NCI-H748 (cell line): Measurements from ENCODE around the gene NOPCHAP1.
A peak's percentile ranks its signal among the peaks of the same experiment; 100 is the strongest.
"Not testable (repeated sequence)": the region's sequence is repeated elsewhere in the genome, so short reads cannot be mapped to it uniquely, and the experiment has no call there.

Source experiments
- DNase-seq: peaks from one replicate; lab custom pipeline; 2025; ENCODE audit not compliant: unreplicated experiment; lab: John Stamatoyannopoulos, UW

NOPCHAP1 gene, protein sequence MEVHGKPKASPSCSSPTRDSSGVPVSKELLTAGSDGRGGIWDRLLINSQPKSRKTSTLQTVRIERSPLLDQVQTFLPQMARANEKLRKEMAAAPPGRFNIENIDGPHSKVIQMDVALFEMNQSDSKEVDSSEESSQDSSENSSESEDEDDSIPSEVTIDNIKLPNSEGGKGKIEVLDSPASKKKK

DNA sequence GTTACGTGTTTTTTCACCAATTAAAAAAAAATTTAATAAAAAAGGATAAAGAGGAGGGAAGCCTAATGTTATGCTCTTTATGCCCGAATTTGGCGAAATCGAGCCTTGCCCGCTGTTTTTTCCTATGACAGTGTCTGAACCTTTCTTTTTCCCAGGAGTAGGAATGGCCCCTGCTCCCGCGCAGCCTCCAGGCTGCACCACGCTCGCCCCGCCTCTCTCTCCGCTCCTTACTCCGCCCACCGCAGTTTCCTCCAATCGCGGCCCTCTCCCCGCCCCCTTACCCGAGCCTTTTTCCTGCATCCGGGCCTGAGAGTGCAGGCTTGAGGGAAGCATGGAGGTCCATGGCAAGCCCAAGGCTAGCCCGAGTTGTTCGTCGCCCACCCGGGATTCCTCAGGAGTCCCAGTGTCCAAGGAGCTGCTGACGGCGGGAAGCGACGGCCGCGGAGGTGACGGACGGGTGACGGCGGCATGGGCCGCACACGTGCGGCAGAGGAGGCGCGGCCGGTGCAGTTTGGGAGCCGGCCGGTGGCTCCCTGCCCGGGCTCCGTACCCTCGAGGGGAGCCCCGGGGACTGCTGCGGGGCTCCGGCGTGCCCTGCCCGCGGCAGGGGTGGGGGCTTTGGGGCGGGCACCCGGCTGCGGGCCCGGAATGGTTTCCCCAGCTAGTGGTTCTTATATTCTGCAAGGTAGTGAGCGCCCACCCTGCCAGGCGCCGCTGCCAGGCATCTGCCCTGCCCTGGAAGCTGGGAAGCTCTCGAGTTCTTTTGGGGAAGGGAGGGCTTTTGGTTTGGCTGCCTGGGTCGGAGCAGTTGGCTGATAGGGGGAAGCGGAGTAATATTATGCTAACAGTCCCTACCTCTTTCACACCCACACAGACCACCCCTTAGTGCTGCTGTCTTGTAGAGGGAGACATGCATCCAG, at the start of gene NOPCHAP1:
Gene NOPCHAP1 (plus strand): TSS at position 295 of the 920 bp plus-strand sequence. CDS start 37 bp downstream, at position 332.
- DNase-seq, result peak; percentile 94

DNA sequence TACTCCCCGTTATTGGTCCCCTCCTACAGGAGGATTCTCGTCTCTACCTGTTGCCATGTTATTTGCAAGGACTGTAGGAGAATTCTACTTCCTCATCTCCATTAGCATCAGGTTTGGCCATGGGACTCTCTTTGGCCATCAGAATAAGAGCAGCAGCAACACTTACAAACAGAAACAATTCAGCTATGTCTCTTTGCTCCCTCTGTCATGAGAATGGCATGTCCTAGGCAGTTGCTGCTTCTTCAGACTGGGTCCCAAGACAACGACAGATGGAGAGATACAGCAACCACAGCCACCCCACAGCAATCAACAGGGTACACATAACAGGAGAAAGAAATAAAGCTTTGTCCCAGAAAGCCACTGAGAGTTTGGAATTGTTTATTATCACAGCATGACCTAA, 47.7 kb upstream of the NOPCHAP1 start:
- no peak for DNase-seq

DNA sequence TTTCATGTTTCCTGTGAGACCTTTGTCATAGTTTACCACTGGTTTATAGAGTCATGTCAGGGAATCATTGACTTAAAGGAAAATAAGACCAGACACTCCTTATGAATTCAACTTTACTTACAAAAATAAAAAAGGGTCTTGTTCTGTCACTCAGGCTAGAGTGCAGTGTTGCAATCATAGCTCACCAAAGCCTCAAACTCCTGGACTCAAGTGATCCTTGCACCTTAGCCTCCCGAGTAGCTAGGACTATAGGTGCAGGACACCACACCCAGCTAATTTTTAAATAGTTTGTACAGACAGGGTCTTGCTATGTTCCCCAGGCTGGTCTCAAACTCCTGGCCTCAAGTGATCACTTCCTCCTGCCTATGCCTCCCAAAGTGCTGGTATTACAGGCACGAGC, 47.0 kb upstream of the NOPCHAP1 start:
- no peak for DNase-seq

DNA sequence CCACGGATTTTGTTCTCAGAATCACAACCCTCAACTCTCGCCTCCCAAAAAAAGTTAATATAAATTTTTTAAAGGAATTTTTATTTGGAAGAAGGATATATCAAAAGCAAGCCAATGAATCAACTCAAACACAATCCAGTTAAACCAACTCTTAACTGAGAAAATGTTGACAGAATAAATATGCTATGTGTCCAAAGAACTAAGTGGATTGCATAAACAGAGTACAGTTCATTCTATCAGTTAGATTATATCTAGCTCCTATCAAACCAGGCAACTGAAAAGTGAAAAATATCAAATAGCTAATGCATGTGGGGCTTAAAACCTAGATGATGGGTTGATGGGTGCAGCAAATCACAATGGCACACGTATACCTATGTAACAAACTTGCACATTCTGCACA, 44.7 kb upstream of the NOPCHAP1 start:
- no peak for DNase-seq

DNA sequence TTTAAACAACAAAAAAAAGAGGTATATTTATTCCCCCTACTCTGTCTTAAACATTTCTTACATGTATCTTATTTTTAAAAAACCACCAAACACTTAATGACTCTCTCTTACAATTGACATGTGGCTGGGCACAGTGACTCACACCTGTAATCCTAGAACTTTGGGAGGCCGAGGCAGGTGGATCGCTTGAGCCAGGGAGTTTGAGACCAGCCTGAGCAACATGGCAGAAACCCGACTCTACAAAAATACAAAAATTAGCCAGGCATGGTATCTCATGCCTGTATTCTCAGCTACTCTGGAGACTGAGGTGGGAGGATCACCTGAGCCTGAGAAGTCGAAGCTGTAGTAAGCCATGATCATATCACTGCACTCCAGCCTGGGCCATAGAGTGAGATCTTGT, 44.0 kb upstream of the NOPCHAP1 start:
- DNase-seq, result no peak

DNA sequence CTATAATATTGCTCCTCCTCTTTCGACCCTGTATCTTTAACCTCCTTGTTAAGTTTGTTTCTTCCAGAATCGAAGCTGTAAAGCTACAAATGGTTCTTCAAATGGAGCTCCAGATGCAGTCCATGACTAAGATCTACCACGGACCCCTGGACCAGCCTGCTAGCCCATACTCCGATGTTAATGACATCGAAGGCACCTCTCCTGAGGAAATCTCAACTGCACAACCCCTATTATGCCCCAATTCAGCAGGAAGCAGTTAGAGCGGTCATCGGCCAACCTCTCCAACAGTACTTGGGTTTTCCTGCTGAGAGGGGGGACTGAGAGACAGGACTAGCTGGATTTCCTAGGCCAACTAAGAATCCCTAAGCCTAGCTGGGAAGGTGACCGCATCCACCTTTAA, 42.7 kb upstream of the NOPCHAP1 start:
- not testable (repeated sequence) for DNase-seq

DNA sequence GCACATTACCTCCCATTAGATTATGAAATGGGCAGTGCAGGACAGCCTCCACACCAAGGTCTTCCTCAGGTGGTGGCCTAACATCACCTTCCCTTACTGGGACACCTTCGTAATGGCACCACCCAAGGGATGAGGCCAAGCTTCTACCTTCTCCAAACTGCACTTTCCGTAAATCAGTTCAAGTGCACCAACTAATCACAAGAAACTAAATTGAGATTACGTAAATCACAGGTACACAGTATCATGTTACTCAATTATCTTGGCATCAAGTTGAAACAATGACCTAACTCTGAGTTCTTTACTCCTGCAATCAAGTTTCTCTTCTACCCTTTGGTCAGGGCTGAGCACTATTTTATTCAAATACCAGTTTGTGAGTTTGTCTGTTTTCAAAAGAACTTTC, 41.9 kb upstream of the NOPCHAP1 start:
- no peak for DNase-seq

DNA sequence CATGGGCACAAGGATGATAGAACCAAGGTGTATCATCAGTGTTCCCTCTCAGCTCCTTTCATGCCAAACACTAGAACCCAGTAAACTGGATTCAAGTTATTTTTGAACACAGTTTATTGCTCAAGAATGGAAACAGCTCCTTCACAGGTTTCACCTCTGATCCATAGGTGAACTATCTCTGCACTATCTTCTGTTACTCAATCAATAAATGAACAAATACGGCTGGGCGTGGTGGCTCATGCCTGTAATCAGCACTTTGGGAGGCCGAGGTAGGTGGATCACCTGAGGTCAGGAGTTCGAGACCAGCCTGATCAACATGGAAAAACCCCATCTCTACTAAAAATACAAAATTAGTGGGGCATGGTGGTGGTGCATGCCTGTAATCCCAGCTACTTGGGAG, 37.4 kb upstream of the NOPCHAP1 start:
- not testable (repeated sequence) for DNase-seq

DNA sequence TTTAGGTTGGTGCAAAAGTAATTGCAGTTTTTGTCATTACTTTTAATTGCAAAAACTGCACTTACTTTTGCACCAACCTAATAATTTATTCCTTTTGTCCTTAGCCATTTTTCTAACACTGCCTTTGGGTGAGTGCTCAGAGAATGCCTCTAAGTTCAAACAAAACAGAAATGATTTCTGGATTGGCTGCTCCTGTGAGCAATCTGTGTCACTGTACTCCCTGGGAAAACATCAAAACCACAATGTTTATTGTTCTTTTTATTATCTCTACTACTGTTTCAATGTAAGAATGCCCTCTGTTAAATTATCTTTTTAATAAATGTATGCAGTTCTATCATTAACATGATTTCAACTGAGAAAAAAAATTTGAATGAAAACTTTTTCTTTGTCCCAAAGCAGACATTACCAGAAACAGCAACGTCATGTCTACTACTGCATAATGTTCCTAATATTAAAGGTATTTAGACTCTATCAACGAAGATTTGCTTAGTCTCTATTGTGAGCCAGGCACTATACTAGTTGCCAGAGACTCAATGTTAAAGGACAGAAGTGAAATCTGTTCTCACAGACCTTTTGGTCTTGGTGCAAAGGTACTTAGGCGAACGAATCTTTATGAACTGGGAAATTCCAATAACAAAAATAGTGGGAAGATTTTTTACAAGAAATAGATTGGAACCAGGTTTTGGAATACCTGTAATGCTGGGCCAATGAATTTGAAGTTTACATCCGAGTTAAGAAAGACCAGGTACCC, 34.2 kb upstream of the NOPCHAP1 start:
- DNase-seq, result no peak

DNA sequence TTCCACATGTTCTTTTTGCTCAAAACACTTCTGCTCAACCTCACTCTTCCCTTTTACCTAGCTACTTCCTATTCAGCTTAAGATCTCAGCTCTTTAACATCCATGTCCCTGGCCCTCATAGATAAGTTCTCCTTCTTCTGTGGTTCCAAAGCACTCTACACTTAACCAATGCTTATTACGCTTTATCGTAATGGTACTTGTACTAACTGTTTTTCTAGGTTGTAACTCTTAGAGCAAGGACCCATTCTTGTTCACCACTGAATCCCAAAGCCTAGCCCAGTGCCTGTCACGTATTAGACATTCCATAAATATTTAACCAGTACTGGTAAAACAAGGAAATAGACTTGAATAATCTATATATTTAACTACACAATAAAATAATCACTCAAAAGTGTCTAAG, 33.3 kb upstream of the NOPCHAP1 start:
- no peak for DNase-seq

DNA sequence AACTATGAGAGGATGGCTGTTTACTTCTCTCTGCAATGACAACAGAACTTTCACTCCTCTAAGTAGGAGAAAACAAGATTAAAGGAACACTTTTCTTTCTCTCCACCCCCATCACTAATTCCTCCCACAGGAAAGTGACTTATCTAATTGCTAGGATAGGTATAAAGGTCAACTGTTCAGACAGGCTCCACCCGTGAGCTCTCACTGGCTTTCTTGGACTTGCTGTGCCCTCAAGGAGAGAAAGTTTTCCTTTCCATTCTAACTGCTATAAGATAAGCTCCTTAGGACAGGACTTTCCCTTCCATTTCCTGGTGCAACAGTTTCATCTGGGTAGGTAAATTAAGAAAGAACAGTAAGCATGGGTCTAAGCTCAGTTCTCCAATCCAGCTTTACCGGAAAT, 32.8 kb upstream of the NOPCHAP1 start:
- DNase-seq, result no peak

DNA sequence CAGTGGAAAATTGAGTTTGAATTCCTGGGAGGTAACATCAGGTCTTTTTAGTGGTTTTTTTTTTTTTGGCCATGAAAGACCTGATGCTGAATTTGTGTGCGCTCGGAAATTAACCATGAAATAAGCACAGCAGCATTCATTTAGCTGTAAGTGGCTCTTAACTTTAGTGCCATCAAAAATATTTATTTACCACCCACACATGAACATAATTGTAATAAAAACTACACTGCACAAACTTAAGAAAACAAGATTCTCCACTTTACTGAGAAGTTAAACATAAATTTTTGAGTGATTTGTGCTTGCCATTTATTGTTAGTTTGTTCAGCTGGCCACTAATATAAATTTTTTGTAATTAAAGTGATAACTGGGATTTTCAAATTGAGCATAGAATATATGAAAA, 30.4 kb upstream of the NOPCHAP1 start:
- no peak for DNase-seq

DNA sequence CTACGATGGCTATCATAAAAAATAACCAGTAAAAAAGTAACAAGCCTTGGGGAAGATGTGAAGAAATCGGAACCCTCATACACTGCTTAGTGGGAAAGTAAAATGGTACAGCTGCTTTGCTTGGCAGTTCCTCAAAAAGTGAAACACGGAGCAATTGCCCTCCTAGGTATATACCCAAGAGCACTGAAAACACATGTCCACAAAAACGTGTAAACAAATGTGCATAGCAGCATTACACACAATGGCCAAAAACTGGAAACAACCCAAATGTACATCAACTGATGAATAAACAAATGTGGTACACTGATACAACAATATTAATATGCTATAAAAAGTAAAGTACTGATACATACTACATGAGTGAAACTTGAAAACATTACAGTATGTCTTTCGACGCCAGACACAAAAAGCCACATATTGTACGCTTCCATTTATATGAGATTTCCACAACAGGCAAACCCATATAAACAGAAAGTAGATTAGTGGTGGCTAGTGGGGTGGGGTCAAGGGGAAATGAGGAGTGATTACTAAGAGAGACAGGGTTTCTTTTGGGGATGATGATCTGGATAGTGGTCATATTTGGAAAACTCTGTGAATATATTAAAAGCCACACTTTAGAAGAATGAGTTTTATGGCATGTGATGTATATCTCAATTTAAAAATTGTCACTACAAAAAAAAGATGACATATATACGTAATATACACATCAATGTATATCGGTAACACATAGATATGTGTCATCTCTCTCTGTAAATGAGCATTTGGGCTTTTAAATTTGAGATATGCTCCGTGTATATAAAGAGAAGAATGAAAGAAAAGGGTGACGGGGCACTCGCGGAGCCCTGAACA, 29.0 kb upstream of the NOPCHAP1 start:
- peak; percentile 6 for DNase-seq

DNA sequence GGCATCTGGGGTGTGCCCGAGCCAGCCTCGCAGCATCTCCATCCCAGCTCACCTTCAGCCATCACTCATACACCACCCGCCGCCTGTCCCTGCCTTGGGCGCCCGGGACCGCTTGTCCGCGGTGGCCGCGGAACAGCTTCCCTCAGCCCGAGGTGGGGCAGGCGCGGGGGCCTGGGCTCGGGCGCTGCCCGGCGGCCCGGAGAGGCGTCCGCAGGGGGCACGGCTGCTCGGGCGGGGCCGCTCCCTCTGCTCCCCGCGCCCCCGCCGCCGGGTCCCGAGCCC, 28.5 kb upstream of the NOPCHAP1 start:
- peak; percentile 81 for DNase-seq

DNA sequence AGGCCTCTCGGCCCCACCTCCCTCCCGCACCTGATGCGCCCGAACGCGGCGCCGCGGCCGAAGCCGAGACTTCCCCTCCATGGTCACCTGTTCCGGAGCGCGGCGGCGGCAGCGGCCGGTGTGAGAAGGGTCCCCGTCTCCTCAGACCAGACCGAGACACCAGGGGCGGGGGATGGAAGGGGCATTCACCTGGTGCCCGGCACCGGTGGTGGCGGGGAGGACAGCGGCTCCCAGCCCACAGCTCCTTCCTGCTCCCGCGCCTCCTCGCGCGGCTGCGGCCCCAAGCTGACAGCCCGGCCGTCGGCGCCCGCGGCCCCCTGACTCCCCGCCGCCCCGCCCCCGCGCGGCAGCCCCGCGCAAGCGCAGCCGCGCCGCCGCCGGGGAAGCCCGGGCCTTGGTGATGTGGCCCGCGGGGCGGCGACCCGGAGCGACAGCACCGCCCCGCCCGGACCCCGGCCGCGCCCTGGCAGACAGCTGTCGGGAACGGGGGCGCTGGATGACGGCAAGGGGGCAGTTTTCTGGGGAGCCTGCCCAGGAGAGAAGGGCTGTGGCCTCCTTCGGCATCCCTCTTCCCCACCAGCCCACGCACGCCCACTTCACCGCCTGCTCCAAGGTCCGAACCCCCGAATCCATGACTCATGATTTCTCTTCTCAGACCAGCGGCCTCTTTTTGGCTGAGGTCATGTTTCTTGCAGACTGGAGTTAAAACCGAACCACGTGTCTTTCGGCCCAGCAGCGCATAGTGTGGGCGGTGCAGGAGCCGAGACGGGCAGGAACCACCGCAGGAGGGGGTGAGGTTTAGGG, 27.9 kb upstream of the NOPCHAP1 start, which contains the start of gene SLC41A2:
Gene SLC41A2 (minus strand): TSS at position 290 of the 804 bp plus-strand sequence. CDS start 29,763 bp downstream, outside the sequence.
- DNase-seq, result peak; percentile 86

DNA sequence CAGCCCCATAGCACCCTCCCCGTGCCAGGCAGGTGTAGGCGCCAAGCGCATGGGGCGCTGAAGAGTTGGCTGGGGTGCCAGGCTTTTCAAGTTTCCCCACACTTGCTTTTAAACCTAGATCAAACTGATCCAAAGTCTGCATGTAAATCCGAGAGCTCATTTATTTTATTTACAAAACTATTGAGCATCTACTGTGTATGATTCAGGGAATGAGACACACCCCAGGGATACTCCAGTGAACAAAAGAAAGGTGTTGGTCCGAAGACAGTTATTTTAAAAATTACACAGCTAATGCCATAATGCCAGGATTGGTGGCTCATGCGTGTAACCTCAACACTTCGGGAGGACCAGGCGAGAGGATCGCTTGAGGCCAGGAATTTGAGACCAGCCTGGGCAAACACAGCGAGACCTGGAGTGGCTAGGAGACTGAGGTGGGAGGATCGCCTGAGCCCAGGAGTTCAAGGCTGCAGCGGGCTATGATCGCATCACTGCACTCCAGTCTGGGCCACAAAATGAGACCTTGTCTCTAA, 27.2 kb upstream of the NOPCHAP1 start:
- peak; percentile 58 for DNase-seq

DNA sequence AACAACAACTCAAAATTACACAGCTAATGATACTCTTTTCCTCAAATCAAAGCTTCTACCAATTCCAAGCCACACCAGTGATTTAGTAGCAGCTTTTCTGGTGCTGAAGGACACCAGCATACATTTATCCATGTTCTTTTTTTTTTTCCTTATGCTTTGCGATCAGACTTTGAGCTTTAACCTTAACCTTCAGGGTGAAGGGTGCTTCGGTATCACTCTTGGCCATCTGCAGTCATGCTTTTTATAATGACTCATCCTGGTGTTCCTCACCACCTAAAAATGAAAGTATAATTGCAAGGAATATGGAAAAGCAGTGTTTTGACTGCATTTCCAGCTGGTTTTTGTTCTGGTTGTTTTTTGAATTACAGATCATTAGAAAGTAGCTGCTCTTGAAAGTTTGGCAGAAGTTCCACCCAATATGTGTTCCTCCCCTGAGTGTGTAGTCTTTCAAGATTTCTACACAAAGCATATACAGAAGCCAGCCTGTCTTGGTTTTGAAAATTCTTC, 26.7 kb upstream of the NOPCHAP1 start:
- no peak for DNase-seq

DNA sequence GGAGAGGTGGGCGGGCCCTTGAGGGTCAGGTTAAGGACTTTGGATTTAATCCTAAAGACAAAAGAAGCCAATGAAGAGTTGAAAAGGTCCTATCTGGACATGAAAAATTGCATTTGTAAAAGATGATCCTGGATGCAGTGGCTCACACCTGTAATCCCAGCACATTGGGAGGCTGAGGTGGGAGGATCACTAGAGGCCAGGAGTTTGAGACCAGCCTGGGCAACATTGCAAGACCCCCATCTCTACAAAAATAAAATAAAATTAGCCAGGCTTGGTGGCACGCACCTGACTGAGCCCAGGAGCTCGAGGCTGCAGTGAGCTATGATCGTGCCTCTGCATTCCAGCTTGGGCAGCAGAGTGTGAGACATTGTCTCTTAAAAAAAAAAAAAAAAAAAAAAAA, 25.7 kb upstream of the NOPCHAP1 start:
- no peak for DNase-seq

DNA sequence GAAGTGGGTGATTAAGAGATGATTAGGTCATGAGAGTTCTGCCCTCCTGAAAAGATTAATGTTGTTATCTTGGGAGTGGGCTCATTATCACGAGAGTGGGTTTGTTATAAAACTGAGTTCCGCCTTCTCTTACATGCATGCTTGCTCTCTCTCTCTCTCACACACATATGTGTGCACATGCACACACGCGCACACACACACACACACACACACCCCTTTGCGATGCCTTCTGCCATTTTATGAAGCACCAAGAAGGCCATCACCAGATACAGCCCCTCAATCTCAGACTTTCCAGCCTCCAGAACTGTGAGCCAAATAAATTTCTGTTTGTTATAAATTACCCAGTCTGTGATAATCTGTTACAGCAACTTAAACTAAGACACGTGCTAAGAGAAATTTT, 22.4 kb upstream of the NOPCHAP1 start:
- DNase-seq, result peak; percentile 31
